Measurements from ENCODE around the gene SYP. TPM values are rescaled to one million over a fixed set of nuclear protein-coding genes. Genes with fewer than 3 reads are reported as not detected.

Gene SYP
- total and polyA plus RNA-seq, 9 of the 15 experiments (the other 6 are each of a cell fraction or from before 2014, with no cell fraction given) = 0.48 to 5.1 (median 2.6) TPM

- TF ChIP-seq ZBTB5 (IDR thresholded peaks at IDR 0.05) = no peak
- no peak for TF ChIP-seq SLC30A9 (CRISPR knock-in tag; IDR thresholded peaks at IDR 0.05)
- TF ChIP-seq MCM2 (IDR thresholded peaks at IDR 0.05; ENCODE audit: low read depth) = no peak
- TF ChIP-seq ZNF764 (CRISPR knock-in tag; IDR thresholded peaks at IDR 0.05; ENCODE audit: low read depth) = no peak
- TF ChIP-seq ATF1 (CRISPR knock-in tag; IDR thresholded peaks at IDR 0.05) = no peak
- TF ChIP-seq ATF1 (tag; IDR thresholded peaks at IDR 0.05) = peak; percentile 46; the same call in 1 of the 2 replicates
- TF ChIP-seq CEBPZ (IDR thresholded peaks at IDR 0.05; ENCODE audit: borderline replicate concordance, low read depth, low read length) = no peak
- peak; percentile 74; the same call in 1 of the 2 replicates for TF ChIP-seq GTF2E2 (tag; IDR thresholded peaks at IDR 0.05)
- peak; percentile 34; the same call in 1 of the 2 replicates for TF ChIP-seq TCF7L2 (IDR thresholded peaks at IDR 0.05; ENCODE audit: low read depth, low read length)
- no peak for TF ChIP-seq SREBF2 (CRISPR knock-in tag; IDR thresholded peaks at IDR 0.05)
- no peak for TF ChIP-seq SREBF1 (IDR thresholded peaks at IDR 0.05; ENCODE audit: borderline replicate concordance, low read depth, low read length)
- TF ChIP-seq MEF2D (tag; conservative IDR thresholded peaks at IDR 0.05; ENCODE audit: low read depth) = no peak
- TF ChIP-seq NONO (IDR thresholded peaks at IDR 0.05; ENCODE audit: low read depth in 2 of 2, low read length in 1 of 2) = no peak
- no peak for TF ChIP-seq SIX5 (IDR thresholded peaks at IDR 0.05; ENCODE audit: borderline replicate concordance in 1 of 2, insufficient read depth in 1 of 2, low read depth in 1 of 2, low read length in 2 of 2)
- TF ChIP-seq ZZZ3 (IDR thresholded peaks at IDR 0.05) = no peak
- TF ChIP-seq DMBX1 (CRISPR knock-in tag; IDR thresholded peaks at IDR 0.05; ENCODE audit: borderline replicate concordance) = peak; percentile 38; the same call in 1 of the 2 replicates
- TF ChIP-seq SMAD1 (IDR thresholded peaks at IDR 0.05; ENCODE audit: low read depth, low read length, partially characterized antibody) = no peak
- no peak for TF ChIP-seq E2F4 (CRISPR knock-in tag; IDR thresholded peaks at IDR 0.05; ENCODE audit: low read depth)
- no peak for TF ChIP-seq DLX4 (CRISPR knock-in tag; IDR thresholded peaks at IDR 0.05)
- no peak for TF ChIP-seq ZNF165 (CRISPR knock-in tag; IDR thresholded peaks at IDR 0.05; ENCODE audit: borderline replicate concordance)
- TF ChIP-seq MAFF (IDR thresholded peaks at IDR 0.05; ENCODE audit: low read length) = no peak
- TF ChIP-seq GTF2A2 (tag; IDR thresholded peaks at IDR 0.05) = no peak
Measured at GRCh38 chrX:49166914-49167739, 32.9 kb downstream of the SYP start (continued).
